Skeletal muscle tissue (tissue), 4 donors: ENCODE measurements around the gene CTNNB1. TPM values are rescaled to one million over a fixed set of nuclear protein-coding genes. Genes with fewer than 3 reads are reported as not detected.

Source experiments
- H3K27ac ChIP-seq: one replicate; pipeline ENCODE4 v1.7.0; 2013; ENCODE audit warnings: mild to moderate bottlenecking, low read depth, low read length, inconsistent platforms
- H3K27me3 ChIP-seq, 3 donors: one replicate each; pipeline ENCODE4 v1.7.0; 2013; ENCODE audit warnings: low read length in 3 of 3; ENCODE audit not compliant: control insufficient read depth in 3 of 3, insufficient read depth in 3 of 3
- H3K36me3 ChIP-seq, 3 donors: one replicate each; pipeline ENCODE4 v1.7.0; 2013; ENCODE audit warnings: low read length in 3 of 3; ENCODE audit not compliant: control insufficient read depth in 3 of 3, insufficient read depth in 3 of 3
- H3K4me1 ChIP-seq, 3 donors: one replicate each; pipeline ENCODE4 v1.7.0; 2013; ENCODE audit warnings: low read length in 3 of 3, mild to moderate bottlenecking in 3 of 3; ENCODE audit not compliant: control insufficient read depth in 3 of 3, insufficient read depth in 3 of 3
- H3K4me3 ChIP-seq, 3 donors: one replicate each; pipeline ENCODE4 v1.7.0; 2013; ENCODE audit warnings: low read length in 3 of 3
- H3K9ac ChIP-seq, 3 donors: one replicate each; pipeline ENCODE4 v1.7.0; 2013; ENCODE audit warnings: low read length in 3 of 3, mild to moderate bottlenecking in 3 of 3, moderate library complexity in 2 of 3, low read depth in 1 of 3
- H3K9me3 ChIP-seq, 3 donors: one replicate each; pipeline ENCODE4 v1.7.0; 2013; ENCODE audit warnings: low read length in 3 of 3; ENCODE audit not compliant: control insufficient read depth in 3 of 3
- total RNA-seq: library from RNA; depleted of rRNA; stranded (reverse); fragments of >200 nt; gene quantifications from one replicate; pipeline ENCODE4 v1.2.3, GENCODE V29; 2014
- donor health status: Osteomylitis.

CTNNB1 gene
- total RNA-seq, 1 donor from 2014 or later, result 1,044 TPM

GRCh38 chr3:41169023-41169422 lies 30.3 kb upstream of the CTNNB1 start:
- no peaks in the 10 kb centered on the region for H3K36me3 ChIP-seq
- no peak overlapping the region for H3K9ac ChIP-seq

DNA sequence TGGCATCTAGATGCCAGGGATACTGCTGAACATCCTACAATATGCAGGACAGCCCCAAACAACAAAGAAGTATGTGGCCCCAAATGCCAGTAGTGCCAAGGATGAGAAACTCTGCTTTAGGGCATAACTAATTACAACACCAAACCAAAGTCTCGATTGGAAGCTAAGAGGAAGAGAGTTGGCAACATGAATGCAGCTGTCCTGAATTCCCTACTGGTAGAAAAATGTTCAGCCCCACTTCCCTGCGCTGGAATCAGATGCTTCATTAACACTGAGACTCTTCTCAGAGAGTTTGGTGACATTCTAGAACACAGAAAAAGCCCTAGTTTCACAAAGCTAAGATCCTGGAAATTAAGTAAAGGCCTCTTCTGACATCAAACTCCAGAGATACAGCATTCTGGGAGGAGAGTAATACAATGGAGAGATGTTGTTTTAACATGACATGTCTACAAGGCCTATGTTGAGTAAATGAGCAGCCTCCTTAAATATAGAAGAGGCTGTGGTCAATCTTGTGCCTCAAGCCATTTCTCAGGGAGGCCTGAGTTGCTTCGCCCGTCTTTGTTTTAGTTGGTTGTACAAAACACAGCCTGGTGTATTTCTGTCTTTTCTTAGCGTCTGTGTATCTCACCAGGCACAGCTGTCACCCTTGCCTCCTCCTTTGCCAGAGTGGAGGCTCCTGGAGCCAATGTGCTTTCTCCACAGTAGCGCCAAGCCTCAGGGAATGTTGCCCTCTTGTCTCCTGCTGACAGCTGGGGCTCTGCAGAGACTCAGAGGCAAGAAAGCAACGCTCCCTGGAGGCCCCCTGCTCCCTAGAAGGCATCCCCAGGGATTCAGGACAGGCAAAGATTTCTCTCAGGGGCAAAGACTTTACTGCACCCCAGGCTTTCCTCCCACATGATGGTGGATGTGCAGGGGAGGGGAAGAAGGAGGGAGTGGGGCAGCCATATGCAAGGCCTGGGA lies 25.1 kb upstream of the CTNNB1 start:
- H3K9ac ChIP-seq, result no peak overlapping the region
- no peaks in the 10 kb centered on the region for H3K36me3 ChIP-seq
- H3K4me3 ChIP-seq, result no peak overlapping the region
- no peaks in the 10 kb centered on the region for H3K9me3 ChIP-seq
- H3K4me1 ChIP-seq, result no peaks in the 10 kb centered on the region
- H3K27ac ChIP-seq, result no peak overlapping the region
- H3K27me3 ChIP-seq, result peaks cover 0 to 2% (median 0%) of the 10 kb centered on the region in 3 donors

More at GRCh38 chr3:41169023-41169422, 30.3 kb upstream of the CTNNB1 start:
- Histone ChIP-seq H3K4me3 (no peak overlapping the region), H3K9me3 (no peaks in the 10 kb centered on the region), H3K27me3 (peaks cover 0 to 4% (median 0%) of the 10 kb centered on the region in 3 donors), H3K4me1 (no peaks in the 10 kb centered on the region), H3K27ac (no peak overlapping the region)

DNA sequence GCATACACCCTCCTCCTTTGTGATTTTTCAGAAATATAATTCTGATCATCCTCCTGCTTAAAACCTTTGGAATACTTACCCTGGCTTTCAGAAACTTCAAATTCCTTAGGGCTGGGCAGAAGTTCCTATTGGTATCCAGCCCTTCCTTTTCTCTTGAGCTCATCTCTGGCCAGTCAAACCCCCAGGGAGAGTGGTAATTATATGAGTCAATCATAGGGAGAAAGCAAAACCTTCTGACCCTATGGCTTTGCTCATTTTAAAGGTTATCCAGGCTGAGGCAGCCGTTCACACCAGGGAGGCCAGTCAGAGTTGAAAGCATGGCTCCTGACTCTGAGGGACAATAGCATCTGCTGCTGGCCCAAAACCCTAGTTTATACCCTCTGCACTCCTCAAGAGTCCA lies 23.9 kb upstream of the CTNNB1 start:
- H3K4me3 ChIP-seq, result no peak overlapping the region
- no peaks in the 10 kb centered on the region for H3K27me3 ChIP-seq
- H3K9me3 ChIP-seq, result no peaks in the 10 kb centered on the region
- no peak overlapping the region for H3K9ac ChIP-seq
- H3K27ac ChIP-seq, result no peak overlapping the region
- H3K4me1 ChIP-seq, result no peaks in the 10 kb centered on the region
- no peaks in the 10 kb centered on the region for H3K36me3 ChIP-seq

DNA sequence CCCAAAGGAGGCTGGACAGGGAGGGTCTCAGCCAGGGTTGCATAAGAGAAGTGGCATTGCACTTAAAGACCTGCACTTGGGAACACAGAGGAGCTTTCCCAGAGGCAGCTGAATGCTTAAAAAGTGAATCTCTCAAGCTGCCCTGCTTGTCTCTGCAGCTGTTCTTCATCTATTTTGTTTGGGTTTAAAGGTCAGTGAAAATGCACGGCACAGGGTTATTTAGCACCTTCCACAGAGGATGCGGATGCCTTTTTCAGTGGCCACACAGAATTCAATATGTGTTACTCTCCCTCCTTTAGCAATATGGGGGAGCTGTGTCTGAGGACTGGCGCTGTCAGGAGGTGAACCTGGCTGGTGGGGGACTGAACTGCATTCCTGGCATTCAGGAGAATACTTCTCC lies 22.7 kb upstream of the CTNNB1 start:
- Histone ChIP-seq H3K27me3 (no peaks in the 10 kb centered on the region), H3K4me3 (no peak overlapping the region), H3K4me1 (no peaks in the 10 kb centered on the region), H3K36me3 (no peaks in the 10 kb centered on the region), H3K27ac (no peak overlapping the region), H3K9ac (no peak overlapping the region), H3K9me3 (no peaks in the 10 kb centered on the region)

GRCh38 chr3:41178576-41178975 lies 20.7 kb upstream of the CTNNB1 start:
- H3K27ac ChIP-seq, result no peak overlapping the region
- H3K4me3 ChIP-seq, result no peak overlapping the region
- no peaks in the 10 kb centered on the region for H3K36me3 ChIP-seq
- no peaks in the 10 kb centered on the region for H3K4me1 ChIP-seq
- H3K9ac ChIP-seq, result no peak overlapping the region
- peaks cover 0 to 3% (median 0%) of the 10 kb centered on the region in 3 donors for H3K27me3 ChIP-seq
- no peaks in the 10 kb centered on the region for H3K9me3 ChIP-seq

DNA sequence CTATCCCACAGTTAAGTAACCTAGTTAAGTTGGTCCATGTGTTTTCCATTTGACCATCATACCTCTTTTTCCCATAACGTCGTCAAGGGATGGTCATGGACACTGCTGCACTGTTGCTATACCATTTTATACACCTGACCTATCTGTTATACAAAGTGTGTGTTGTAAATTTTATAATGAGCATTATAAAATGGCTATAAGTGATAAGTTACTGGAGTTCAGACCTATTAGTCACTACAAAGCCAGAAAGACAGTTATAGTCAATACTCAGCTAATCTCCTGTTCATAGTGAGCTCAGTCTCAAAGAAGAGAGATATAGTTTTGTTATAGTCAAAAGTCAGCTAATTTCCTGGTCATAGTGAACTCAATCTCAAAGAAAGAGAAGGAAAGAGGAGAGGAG lies 18.9 kb upstream of the CTNNB1 start:
- peaks cover 0 to 3% (median 0%) of the 10 kb centered on the region in 3 donors for H3K27me3 ChIP-seq
- H3K27ac ChIP-seq, result no peak overlapping the region
- H3K9me3 ChIP-seq, result no peaks in the 10 kb centered on the region
- H3K4me1 ChIP-seq, result no peaks in the 10 kb centered on the region
- no peak overlapping the region for H3K9ac ChIP-seq
- H3K36me3 ChIP-seq, result no peaks in the 10 kb centered on the region
- no peak overlapping the region for H3K4me3 ChIP-seq

DNA sequence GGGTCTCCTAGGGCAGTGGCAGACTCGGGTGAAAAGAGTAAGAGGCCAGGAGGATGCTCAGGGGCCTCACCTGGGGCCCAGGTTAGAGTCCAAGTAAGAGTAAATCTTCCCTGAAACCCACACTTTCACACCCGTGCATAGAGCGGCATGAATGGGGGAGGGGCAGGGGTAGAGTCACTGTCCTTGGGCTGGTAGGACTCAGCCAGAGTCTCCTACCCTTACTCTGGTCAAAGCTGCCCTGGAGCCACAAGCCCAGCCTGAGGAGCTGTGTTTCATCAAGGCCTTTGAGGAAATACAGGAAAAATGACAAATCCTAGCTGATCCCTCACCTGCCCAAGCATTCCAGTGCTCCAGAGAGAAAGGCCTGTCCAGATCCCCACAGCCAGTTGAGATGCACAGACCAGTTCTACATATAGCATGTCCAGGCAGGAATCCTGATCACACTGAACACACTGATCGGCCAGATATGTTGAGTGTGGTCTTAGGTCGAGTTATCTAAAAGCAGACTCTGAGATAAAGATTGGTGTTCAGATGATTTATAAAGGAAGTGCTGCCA lies 16.7 kb upstream of the CTNNB1 start:
- Histone ChIP-seq H3K27me3 (peaks cover 0 to 3% (median 0%) of the 10 kb centered on the region in 3 donors), H3K4me1 (no peaks in the 10 kb centered on the region), H3K9ac (no peak overlapping the region), H3K27ac (no peak overlapping the region), H3K36me3 (no peaks in the 10 kb centered on the region), H3K9me3 (no peaks in the 10 kb centered on the region), H3K4me3 (no peak overlapping the region)

DNA sequence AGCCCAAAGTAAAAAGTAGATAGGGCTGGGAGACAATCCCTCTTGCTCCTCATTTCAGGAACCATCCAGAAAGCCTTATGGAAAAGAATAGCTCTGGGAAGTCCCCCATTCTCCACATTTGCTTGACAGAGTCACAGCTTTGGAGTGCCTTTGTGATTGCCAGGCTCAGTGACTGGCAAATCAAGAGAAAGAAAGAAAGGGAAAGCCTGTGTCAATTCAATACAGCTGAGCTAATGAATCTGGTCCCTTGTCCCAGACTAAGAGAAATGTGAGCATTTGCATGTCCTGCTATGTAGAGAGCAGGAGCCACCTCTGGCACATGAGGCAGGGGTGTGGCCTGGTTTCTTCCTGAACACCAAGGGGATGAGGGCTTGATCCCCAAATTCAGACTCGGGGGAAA lies 14.9 kb upstream of the CTNNB1 start:
- no peaks in the 10 kb centered on the region for H3K36me3 ChIP-seq
- H3K4me3 ChIP-seq, result no peak overlapping the region
- no peak overlapping the region for H3K9ac ChIP-seq
- H3K27me3 ChIP-seq, result peaks cover 0 to 3% (median 0%) of the 10 kb centered on the region in 3 donors
- no peaks in the 10 kb centered on the region for H3K4me1 ChIP-seq
- no peak overlapping the region for H3K27ac ChIP-seq
- H3K9me3 ChIP-seq, result no peaks in the 10 kb centered on the region

GRCh38 chr3:41186297-41186696 lies 13.0 kb upstream of the CTNNB1 start:
- Histone ChIP-seq H3K4me1 (no peaks in the 10 kb centered on the region), H3K4me3 (no peak overlapping the region), H3K9ac (no peak overlapping the region), H3K27ac (no peak overlapping the region), H3K27me3 (peaks cover 0 to 3% (median 0%) of the 10 kb centered on the region in 3 donors), H3K9me3 (no peaks in the 10 kb centered on the region), H3K36me3 (no peaks in the 10 kb centered on the region)

GRCh38 chr3:41188306-41188705 lies 11.0 kb upstream of the CTNNB1 start:
- Histone ChIP-seq H3K4me3 (no peak overlapping the region), H3K36me3 (no peaks in the 10 kb centered on the region), H3K4me1 (no peaks in the 10 kb centered on the region), H3K27me3 (no peaks in the 10 kb centered on the region), H3K9ac (no peak overlapping the region), H3K9me3 (no peaks in the 10 kb centered on the region), H3K27ac (no peak overlapping the region)
